ENCODE data around the gene CD300H. TPM values are rescaled to one million over a fixed set of nuclear protein-coding genes. Genes with fewer than 3 reads are reported as not detected.

CD300H gene
- total RNA-seq, 1 donor, result not detected

DNA sequence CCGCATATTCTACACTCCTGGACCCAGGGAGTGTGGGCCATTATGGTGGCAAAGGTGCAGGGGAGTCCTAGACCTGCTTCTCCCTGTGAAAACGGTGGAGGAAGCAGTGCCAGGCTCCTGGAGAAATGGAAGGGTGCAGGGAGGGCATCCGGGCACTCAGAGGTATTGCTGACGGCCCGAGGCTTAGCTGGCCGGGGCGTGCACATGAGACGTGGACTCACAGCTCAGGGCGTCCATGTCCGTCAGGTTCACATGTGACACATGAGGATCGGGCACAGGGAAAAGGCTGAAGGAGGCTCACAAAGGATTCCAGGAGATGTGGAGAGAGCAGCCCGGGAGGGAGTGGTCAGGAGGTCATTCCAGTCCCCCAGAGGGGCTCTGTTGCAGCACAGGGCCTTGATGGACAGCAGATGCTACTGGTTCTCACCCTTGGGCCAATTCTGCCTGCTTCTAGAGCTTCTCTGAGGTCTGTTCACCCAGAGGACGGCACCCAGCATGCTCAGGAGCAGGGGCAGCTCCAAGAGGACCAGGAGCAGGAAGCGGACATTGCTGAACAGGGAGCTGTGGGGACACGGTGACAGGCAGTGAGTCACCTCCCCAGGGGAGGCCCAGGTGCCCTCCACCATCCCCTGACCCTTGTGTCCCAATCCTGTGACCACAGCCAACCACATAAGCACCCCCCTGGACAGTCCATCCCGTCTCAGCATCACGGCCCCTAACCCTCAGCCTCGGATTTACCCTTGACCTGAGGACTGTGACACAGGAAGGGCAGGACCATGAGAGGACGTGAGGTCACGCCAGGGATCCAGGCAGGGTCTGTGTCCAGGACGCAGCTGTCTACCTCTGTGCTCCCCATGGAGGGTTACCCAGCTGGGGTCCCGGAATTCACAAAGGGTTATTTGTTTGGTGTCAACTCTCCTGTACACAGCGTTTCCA, 25.9 kb downstream of the CD300H start:
- TF ChIP-seq, protein P1, sequence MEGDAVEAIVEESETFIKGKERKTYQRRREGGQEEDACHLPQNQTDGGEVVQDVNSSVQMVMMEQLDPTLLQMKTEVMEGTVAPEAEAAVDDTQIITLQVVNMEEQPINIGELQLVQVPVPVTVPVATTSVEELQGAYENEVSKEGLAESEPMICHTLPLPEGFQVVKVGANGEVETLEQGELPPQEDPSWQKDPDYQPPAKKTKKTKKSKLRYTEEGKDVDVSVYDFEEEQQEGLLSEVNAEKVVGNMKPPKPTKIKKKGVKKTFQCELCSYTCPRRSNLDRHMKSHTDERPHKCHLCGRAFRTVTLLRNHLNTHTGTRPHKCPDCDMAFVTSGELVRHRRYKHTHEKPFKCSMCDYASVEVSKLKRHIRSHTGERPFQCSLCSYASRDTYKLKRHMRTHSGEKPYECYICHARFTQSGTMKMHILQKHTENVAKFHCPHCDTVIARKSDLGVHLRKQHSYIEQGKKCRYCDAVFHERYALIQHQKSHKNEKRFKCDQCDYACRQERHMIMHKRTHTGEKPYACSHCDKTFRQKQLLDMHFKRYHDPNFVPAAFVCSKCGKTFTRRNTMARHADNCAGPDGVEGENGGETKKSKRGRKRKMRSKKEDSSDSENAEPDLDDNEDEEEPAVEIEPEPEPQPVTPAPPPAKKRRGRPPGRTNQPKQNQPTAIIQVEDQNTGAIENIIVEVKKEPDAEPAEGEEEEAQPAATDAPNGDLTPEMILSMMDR (IDR thresholded peaks at IDR 0.05; ENCODE audit: insufficient read depth, low read depth, low read length), result no peak
- no peak for DNase-seq (ENCODE audit: low read depth)
- H3K4me3 ChIP-seq (ENCODE audit: low read depth, low read length), result no peak overlapping the region

- no peak for DNase-seq (ENCODE audit: low read depth)
- no peak overlapping the region for H3K4me3 ChIP-seq (ENCODE audit: low read depth, low read length)
- TF ChIP-seq, protein P1 (IDR thresholded peaks at IDR 0.05; ENCODE audit: insufficient read depth, low read depth, low read length), result no peak
Observed at GRCh38 chr17:74539281-74539820, 28.0 kb downstream of the CD300H start.

GRCh38 chr17:74536890-74537289, 30.4 kb downstream of the CD300H start:
- H3K4me3 ChIP-seq (ENCODE audit: low read depth, low read length), result no peak overlapping the region
- TF ChIP-seq, protein P1 (IDR thresholded peaks at IDR 0.05; ENCODE audit: insufficient read depth, low read depth, low read length), result no peak
- no peak for DNase-seq (ENCODE audit: low read depth)

GRCh38 chr17:74532115-74532514, 35.2 kb downstream of the CD300H start:
- TF ChIP-seq, protein P1 (IDR thresholded peaks at IDR 0.05; ENCODE audit: insufficient read depth, low read depth, low read length), result no peak
- no peak for DNase-seq (ENCODE audit: low read depth)
- H3K4me3 ChIP-seq (ENCODE audit: low read depth, low read length), result no peak overlapping the region

- DNase-seq (ENCODE audit: low read depth), result no peak
- TF ChIP-seq, protein P1 (IDR thresholded peaks at IDR 0.05; ENCODE audit: insufficient read depth, low read depth, low read length), result no peak
- no peak within 1 kb of the TSS for H3K4me3 ChIP-seq (ENCODE audit: low read depth, low read length)
Observed at GRCh38 chr17:74531231-74531761, 36.0 kb downstream of the CD300H start, which contains the start of gene CD300LB. CD300LB (minus strand) TSS chr17:74531475; CDS start chr17:74531350, 125 bp downstream.

DNA sequence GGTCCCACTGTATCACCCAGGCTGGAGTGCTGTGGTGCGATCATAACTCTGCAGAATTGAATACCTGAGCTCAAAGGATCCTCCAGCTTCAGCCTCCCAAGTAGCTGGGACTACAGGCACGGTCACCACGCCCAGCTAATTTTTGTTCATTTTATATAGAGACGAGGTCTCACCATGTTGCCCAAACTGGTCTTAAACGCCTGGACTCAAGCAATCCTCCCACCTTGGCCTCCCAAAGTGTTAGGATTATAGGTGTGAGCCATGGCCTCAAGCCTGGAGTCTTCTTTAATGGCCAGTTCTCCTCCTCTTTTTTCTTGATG, 36.5 kb downstream of the CD300H start:
- H3K4me3 ChIP-seq (ENCODE audit: low read depth, low read length), result no peak overlapping the region
- TF ChIP-seq, protein P1 (IDR thresholded peaks at IDR 0.05; ENCODE audit: insufficient read depth, low read depth, low read length), result no peak
- no peak for DNase-seq (ENCODE audit: low read depth)
